ENCODE data around the gene PRIMA1.
"Not testable (repeated sequence)": the region's sequence is repeated elsewhere in the genome, so short reads cannot be mapped to it uniquely, and the experiment has no call there.

Gene PRIMA1, protein sequence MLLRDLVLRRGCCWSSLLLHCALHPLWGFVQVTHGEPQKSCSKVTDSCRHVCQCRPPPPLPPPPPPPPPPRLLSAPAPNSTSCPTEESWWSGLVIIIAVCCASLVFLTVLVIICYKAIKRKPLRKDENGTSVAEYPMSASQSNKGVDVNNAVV

GRCh38 chr14:93788293-93788542 is at the start of gene PRIMA1:
TSS of gene PRIMA1 (minus strand) at chr14:93788485. CDS start at chr14:93787718, 767 bp downstream.
- DNase-seq (ENCODE audit: low read depth in 3 of 3, low spot score in 1 of 3), result no peak

DNA sequence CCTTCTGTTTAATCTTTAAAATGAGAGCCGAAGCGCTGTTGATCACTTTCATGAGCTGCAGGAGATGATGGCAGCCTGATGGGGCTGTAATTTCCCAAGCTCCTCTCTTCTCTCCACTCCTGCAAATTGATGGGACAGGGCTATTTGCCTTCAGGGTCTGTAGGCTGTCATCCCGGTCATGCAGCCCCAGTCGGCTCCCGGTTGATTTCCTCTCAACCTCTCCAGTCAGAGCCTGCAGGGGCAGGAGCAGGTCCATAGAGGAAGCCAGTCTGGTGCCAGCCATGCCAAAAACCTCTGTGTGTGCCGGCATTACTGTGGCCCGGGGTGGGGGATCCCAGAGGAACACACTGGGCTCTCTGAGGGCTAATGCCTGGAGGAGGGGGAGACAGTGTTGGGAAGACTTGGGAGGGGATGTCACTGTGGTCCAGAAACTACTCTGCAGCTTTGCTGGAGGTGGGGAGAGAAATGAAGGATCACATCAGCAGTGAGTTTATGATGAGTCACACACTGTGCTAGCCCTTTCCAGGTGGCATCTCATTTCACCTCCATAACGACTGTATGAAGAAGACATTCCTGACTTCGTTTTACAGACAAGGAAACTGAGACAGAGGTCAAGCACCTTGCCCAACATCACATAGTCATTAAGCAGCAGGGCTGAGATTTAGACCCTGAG is 46.5 kb upstream of the PRIMA1 start:
- no peak for DNase-seq (ENCODE audit: low read depth in 3 of 3, low spot score in 1 of 3)

DNA sequence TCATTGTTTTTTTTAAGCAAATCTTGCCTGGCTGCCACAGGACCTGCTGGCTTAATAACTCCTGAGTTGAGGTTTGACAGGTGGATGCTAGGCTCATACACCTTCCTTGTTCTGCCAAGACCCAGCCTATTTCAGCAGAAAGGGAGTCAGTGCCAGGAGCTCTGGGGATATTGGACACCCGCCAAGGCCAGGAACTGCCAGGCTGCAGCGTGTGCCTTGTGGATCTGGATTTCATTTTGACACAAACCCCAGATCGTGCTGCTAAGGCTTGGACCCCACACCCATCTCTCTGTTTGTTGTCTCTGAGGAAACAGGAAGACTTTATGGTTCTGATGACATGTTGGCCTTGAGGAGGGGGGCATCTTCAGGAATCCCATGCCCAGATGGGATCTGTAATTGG is 44.4 kb upstream of the PRIMA1 start:
- no peak for DNase-seq (ENCODE audit: low read depth in 3 of 3, low spot score in 1 of 3)

DNA sequence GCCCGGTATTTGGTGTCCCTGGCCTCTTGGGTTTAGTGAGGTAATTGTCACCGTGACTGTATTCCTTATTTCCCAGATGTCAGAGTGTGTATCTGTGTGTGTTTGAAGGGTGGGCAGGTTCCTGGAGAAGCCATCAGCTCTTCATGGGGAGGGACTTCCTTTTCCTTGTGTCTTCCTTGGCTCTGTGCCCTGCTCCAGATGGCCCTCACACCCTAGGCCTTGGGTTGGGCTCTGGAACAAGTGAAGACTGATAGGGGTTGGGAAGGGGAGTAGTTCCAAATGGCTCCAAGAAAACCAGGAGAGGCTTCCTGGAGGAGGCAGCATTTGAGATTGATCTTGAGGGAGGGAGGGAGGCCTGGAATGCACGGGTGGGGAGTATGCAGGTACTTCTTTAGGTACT is 43.8 kb upstream of the PRIMA1 start:
- DNase-seq (ENCODE audit: low read depth in 3 of 3, low spot score in 1 of 3), result no peak

GRCh38 chr14:93830753-93831461 is 42.6 kb upstream of the PRIMA1 start:
- no peak for DNase-seq (ENCODE audit: low read depth in 3 of 3, low spot score in 1 of 3)

DNA sequence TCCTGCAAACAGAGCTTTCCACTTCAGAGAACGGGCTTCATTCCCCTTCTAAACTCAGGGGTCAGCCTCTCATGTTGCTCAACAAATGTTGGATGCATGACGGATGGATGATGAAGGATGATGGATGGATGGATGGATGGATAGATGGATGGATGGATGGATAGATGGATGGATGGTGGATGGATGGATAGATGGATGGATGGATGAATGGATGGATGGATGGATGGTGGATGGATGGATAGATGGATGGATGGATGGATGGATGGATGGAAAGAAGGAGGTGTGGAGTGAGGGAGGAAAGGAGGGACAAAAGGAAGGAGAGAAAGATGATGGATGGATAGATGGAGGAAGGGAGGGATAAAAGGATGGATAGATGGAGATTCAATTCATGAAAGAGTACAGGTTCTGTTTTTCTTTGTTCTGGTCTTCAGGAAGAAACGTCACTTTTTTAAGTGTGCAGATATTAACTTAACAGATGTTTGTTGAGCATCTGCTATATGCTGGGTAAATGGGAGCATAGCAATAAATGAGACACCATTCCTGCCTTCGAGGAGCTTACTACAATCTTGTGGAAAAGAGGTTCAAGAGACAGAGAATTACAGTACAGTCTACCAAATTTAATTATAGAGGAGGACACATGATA is 41.7 kb upstream of the PRIMA1 start:
- DNase-seq (ENCODE audit: low read depth in 3 of 3, low spot score in 1 of 3), result no peak

- DNase-seq (ENCODE audit: low read depth in 3 of 3, low spot score in 1 of 3), result no peak
These were observed 36.9 kb upstream of the PRIMA1 start for GRCh38 chr14:93825235-93825553.

DNA sequence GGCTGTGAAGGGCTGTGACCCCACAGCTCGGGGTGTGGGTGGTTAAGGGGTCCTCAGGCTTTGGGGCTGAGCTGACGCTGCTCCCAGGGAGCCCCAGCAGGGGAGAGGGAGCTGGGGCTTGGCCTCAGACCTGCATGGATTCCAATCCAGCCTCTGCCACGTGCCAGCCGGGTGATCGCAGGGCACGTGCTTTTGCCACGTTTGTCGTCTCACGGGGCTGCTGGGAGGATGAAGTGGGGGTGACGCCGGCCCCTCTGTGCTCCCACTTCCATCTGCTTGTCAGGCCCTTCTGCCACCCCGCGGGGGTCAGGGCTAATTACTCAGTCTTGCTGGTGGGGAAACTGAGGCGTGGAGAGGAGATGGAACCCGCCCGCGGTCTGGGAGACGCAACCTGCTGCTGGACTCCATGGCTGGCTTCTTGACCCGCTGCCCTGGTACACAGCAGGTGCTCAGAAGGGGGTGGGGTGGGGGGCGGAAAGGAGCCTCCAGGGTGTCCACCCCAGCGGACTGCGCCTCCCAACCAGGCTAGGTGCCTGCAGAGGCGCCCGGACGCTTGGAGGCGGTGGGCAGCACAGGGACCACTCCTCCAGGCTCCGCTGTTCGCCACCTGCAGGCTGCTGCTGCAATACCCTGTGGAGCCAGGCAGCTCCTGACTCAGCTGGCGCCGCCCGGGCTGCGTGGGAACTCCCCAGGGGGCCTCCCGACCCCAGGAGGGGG is 36.4 kb upstream of the PRIMA1 start:
- no peak for DNase-seq (ENCODE audit: low read depth in 3 of 3, low spot score in 1 of 3)

GRCh38 chr14:93824076-93824475 is 35.8 kb upstream of the PRIMA1 start:
- DNase-seq (ENCODE audit: low read depth in 3 of 3, low spot score in 1 of 3), result no peak

GRCh38 chr14:93821051-93821450 is 32.8 kb upstream of the PRIMA1 start:
- no peak for DNase-seq (ENCODE audit: low read depth in 3 of 3, low spot score in 1 of 3)

DNA sequence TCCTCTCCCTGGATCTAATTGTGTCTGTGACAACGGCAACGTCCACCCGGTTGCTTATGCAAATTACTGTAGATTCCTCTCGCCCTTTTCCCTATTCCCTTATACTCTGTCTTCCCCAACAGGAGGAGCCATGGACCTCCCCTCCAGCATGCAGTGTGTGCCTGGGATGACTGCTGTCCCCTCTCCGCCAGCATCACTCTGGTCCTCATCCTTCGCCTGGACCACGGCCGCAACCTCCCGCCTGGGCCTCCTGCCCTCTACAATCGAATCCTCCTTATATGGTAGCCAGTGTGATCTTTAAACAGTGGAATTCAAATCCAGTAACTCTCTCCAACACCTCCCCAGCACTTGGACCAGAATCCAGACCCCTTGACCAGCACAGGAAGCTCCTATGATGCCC is 30.6 kb upstream of the PRIMA1 start:
- DNase-seq (ENCODE audit: low read depth in 3 of 3, low spot score in 1 of 3), result no peak

- no peak for DNase-seq (ENCODE audit: low read depth in 3 of 3, low spot score in 1 of 3)
These were observed 23.4 kb upstream of the PRIMA1 start for GRCh38 chr14:93811676-93812075.

- no peak for DNase-seq (ENCODE audit: low read depth in 3 of 3, low spot score in 1 of 3)
These were observed 22.7 kb upstream of the PRIMA1 start for GRCh38 chr14:93811020-93811419.

- not testable (repeated sequence) for DNase-seq (ENCODE audit: low read depth in 3 of 3, low spot score in 1 of 3)
These were observed 21.5 kb upstream of the PRIMA1 start for GRCh38 chr14:93809491-93810420.

GRCh38 chr14:93804654-93805053 is 16.4 kb upstream of the PRIMA1 start:
- DNase-seq (ENCODE audit: low read depth in 3 of 3, low spot score in 1 of 3), result no peak

GRCh38 chr14:93803408-93804318 is 15.4 kb upstream of the PRIMA1 start:
- DNase-seq (ENCODE audit: low read depth in 3 of 3, low spot score in 1 of 3), result no peak

DNA sequence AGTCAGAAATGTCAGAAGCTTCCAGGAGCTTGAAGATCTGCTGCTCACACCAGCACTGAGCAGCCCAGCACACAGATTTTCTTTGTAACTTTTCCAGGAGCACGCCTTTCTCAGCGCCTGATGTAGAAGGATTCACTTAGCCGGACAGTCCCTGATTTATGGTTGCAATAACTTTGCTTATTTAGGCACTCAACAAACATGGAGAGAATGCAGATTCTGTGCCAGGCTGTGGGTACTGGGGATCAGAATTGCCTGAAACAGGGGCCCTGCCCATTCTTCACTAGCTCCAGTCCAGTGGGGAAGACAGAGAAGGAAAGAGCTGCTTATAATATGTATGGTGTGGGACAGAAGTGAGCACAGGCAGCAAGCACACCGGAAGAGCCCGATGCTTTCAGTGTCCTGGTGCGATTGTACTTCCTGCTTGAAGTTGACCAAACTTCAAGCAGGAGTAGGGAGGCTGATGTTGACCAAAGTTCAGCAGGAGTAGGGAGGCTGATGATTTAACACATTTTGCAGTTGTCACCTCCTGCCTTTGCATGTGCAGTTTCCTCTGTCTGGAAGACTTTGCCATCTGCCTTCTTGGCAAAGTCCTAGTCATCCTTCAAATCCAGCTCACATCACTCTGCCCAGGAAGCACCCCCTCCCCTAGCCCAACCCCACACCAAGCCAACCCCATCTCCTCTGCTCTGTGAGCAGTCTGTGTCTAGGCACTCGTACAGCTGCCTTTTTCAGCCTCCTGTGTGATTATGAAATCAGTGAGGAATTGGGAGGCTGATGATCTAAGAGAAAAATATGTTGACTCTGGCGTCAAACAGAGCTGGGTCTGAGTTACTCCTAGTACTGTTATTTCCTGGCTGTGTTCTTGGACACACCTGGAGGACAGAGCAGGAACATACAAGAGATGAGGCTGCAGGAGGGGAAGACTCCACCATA is 12.0 kb upstream of the PRIMA1 start:
- DNase-seq (ENCODE audit: low read depth in 3 of 3, low spot score in 1 of 3), result no peak

DNA sequence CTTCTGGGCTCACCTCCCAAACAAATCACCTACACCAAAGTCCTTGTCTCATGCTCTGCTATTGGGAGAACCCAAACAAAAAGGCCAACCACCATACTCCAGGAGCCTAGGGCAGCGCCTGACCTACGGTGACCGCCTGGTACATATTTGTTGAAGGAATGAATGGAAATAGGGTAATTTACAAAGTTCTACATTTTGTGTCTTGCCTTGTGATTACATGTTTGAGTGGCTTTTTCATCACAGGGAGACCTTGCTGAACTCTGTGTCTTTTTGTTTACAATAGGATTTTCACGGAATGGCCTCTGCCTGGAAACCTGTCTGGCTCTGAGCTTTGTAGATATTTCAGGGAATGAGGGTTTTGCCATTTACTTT is 11.3 kb upstream of the PRIMA1 start:
- no peak for DNase-seq (ENCODE audit: low read depth in 3 of 3, low spot score in 1 of 3)

DNA sequence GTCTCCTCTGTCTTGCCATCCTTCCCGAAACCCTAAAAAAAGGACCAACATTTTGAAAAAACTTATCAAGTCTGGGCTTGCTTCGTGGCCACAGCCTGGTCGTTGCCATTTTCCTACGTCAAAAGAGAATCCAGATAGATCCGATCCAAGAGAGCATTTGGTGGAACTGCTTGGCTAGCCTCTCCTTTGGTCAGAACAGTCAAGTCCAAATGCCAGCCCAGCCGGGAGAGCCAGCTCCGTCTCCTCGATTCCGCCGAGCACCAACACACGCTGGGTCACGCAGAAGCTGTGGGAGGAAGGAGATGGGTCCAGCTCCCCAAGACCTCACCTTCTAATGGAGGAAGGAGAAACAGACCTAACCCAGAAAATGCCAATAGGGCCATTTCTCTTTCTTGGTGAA is 9.3 kb upstream of the PRIMA1 start:
- DNase-seq (ENCODE audit: low read depth in 3 of 3, low spot score in 1 of 3), result no peak
